ENCODE data around the gene BNC2.

BNC2 gene

GRCh38 chr9:16755467-16756160 lies 114.9 kb downstream of the BNC2 start:
- no peak for TF ChIP-seq CTCF (IDR thresholded peaks at IDR 0.05; ENCODE audit: low read depth, low read length)
- no peak overlapping the region for H3K4me3 ChIP-seq (ENCODE audit: low read depth, low read length)

GRCh38 chr9:16754662-16755061 lies 115.8 kb downstream of the BNC2 start:
- no peak for TF ChIP-seq CTCF (IDR thresholded peaks at IDR 0.05; ENCODE audit: low read depth, low read length)
- H3K4me3 ChIP-seq (ENCODE audit: low read depth, low read length), result no peak overlapping the region

- TF ChIP-seq CTCF (IDR thresholded peaks at IDR 0.05; ENCODE audit: low read depth, low read length), result no peak
- no peak overlapping the region for H3K4me3 ChIP-seq (ENCODE audit: low read depth, low read length)
Observed at GRCh38 chr9:16753256-16753655, 117.2 kb downstream of the BNC2 start.

GRCh38 chr9:16752601-16753000 lies 117.9 kb downstream of the BNC2 start:
- no peak overlapping the region for H3K4me3 ChIP-seq (ENCODE audit: low read depth, low read length)
- no peak for TF ChIP-seq CTCF (IDR thresholded peaks at IDR 0.05; ENCODE audit: low read depth, low read length)

- no peak for TF ChIP-seq CTCF (IDR thresholded peaks at IDR 0.05; ENCODE audit: low read depth, low read length)
- no peak overlapping the region for H3K4me3 ChIP-seq (ENCODE audit: low read depth, low read length)
Observed at GRCh38 chr9:16750553-16750952, 119.9 kb downstream of the BNC2 start.

GRCh38 chr9:16745359-16745758 lies 125.1 kb downstream of the BNC2 start:
- TF ChIP-seq CTCF (IDR thresholded peaks at IDR 0.05; ENCODE audit: low read depth, low read length), result no peak
- no peak overlapping the region for H3K4me3 ChIP-seq (ENCODE audit: low read depth, low read length)

GRCh38 chr9:16744394-16744793 lies 126.1 kb downstream of the BNC2 start:
- no peak overlapping the region for H3K4me3 ChIP-seq (ENCODE audit: low read depth, low read length)
- TF ChIP-seq CTCF (IDR thresholded peaks at IDR 0.05; ENCODE audit: low read depth, low read length), result no peak
